GM12875 (cell line): ENCODE results near the gene FCMR.

ENCODE experiments used
- H3K4me3 ChIP-seq: one replicate; pipeline ENCODE4 v1.5.1; 2011; ENCODE audit warnings: low read depth, low read length, control low read depth
- TF ChIP-seq, protein P1 (sequence below): IDR thresholded peaks from 2 replicates; pipeline ENCODE4 v1.5.1; 2011; ENCODE audit warnings: low read depth, mild to moderate bottlenecking, control low read depth, inconsistent platforms, low read length, moderate library complexity, borderline replicate concordance; ENCODE audit not compliant: insufficient read depth

FCMR gene

DNA sequence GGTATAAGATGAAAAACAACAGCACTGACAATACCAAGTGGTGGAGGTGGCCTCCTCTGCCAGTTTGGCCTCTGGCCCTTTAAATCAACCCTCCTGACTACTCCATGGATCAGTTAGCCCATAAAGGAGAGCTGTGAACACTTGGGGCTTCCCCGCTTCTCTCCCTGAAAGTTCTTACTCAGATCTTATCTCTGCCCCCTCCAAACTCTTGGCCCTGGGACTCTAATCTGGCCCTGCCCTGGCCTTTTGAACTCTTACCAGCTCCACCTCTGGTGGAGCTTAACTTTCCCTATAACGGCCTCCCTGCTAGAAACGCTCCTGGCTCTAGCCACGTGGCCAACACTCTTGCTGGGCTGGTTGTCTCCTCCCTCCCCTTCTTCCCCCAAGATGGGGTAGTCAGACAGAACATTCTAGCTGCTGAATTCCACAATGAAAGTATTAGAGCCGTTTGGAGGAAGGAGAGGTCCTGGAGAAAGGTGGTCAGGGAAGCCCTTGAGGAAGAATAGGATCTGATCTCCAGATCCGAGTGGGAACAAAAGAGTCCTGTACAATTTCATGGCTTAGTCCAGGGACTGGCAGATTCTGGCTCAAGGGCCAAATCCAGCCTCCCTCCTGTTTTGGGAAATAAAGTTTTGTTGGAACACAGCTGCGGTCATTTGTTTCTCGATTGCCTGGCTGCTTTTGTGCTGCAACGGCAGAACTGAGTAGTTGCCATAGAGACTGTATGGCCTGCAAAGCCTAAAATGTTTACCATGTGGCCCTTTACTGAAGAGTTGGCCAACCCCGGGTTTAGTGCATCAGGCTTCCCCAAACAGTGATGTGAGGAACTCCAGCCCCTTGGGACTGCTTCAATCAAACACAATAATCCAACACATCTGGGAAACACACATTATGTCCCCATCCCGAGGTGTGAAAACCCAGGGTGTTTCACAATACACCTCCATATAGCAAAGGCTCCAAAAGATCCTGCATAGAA, 34.0 kb upstream of the FCMR start:
- TF ChIP-seq, protein P1, sequence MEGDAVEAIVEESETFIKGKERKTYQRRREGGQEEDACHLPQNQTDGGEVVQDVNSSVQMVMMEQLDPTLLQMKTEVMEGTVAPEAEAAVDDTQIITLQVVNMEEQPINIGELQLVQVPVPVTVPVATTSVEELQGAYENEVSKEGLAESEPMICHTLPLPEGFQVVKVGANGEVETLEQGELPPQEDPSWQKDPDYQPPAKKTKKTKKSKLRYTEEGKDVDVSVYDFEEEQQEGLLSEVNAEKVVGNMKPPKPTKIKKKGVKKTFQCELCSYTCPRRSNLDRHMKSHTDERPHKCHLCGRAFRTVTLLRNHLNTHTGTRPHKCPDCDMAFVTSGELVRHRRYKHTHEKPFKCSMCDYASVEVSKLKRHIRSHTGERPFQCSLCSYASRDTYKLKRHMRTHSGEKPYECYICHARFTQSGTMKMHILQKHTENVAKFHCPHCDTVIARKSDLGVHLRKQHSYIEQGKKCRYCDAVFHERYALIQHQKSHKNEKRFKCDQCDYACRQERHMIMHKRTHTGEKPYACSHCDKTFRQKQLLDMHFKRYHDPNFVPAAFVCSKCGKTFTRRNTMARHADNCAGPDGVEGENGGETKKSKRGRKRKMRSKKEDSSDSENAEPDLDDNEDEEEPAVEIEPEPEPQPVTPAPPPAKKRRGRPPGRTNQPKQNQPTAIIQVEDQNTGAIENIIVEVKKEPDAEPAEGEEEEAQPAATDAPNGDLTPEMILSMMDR, result no peak

DNA sequence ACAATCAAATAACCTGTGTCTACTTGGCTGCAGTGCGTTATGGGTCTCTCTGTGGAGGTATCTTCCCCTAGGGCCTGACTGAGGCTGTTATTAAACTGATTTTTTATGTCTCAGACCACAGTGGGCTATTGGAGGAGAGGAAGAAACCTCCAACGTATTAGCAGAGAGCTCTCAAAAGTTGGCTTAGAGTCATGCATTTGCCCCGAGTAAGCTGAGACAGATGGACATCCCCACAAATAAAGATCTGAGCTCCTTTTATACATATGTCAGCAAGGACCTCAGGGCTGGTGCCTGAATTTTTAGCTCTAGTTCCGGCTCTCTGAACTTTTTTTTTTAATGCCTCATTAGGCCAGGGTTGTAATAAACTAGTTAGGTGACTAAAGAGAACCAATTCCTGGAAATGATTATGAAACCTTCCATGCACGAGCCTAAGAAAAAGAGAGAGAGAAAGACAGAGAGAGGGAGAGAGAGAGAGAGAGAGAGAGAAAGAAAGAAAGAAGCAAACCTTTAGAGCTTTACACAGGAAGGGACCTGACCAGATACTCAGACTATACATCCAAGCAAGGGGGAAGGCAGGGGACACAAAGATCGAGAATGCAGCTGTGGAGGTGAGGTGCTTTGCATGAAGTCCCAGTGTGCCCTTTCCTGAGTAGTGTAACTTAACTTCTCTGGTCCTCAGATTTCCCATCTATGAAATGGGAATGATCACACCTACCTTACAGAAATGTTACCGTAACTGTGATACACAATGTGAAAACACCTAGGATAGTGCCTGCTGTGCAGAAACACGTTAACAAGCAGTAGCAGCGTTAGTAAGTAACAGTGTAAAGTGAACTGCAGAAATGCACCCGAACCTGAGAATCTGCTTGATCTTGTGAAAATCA, 33.0 kb upstream of the FCMR start:
- H3K4me3 ChIP-seq, result no peak overlapping the region
- TF ChIP-seq, protein P1, result no peak

More for the DNA sequence above, 34.0 kb upstream of the FCMR start:
- H3K4me3 ChIP-seq, result no peak overlapping the region

DNA sequence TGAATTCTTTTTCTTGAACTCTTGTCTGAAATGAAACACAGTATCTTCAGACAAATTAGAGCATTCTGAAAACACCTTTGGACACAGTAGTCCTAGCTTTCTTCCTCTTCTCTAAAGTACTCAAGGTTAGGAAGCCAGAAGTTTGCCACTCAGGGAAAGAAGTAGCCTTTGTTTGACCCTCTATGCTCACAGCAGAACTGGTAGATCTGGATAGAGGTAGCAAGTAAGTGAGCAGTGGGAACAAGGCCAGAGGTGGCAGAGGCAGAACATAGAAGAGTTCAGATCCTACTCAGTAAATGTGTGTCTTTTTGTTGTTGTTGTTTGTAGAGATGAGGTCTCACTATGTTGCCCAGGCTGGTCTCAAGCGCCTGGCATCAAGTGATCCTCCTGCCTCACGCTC, 31.9 kb upstream of the FCMR start:
- TF ChIP-seq, protein P1, result no peak

DNA sequence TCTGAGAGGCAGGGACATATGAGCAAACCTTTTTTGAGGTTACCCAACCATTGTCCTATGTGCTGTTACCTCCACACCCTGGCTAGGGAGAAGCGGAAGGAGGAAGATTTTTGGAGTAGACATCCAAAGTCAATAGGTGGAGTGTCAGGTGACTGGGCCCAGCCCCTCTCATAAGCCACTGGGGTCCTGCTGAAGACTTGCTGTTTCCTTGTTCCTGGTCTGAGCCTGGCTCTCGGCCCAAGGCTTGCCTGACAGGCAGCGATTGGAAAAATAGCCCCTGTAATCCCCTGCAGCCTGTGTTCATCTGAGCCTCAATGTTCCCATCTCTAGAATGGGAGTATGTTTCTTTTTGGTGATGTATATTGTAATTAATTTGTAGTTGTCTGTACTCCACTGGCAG, 31.4 kb upstream of the FCMR start:
- TF ChIP-seq, protein P1, result no peak

More for the DNA sequence above, 31.9 kb upstream of the FCMR start:
- H3K4me3 ChIP-seq, result no peak overlapping the region

DNA sequence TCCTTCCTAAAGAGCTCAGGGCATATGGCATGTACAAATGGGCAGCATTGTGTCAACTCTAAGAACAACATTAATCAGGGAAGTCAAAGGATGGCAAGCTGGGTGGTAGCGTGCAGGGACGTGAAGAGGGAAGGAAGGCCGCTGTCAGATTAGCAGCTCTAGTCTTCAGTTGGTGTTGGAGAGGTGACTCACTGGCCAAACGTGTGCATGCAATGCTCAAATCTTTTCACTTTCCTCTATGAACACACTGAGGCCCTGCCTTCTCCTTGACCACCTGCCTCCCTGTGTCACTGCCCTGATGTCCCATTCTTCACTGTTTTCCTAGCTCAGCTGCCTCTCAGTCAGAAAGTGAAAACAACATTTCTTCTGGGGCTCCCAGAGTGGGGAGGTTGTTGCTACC, 30.4 kb upstream of the FCMR start:
- TF ChIP-seq, protein P1, result no peak

More for the DNA sequence above, 31.4 kb upstream of the FCMR start:
- H3K4me3 ChIP-seq, result no peak overlapping the region

DNA sequence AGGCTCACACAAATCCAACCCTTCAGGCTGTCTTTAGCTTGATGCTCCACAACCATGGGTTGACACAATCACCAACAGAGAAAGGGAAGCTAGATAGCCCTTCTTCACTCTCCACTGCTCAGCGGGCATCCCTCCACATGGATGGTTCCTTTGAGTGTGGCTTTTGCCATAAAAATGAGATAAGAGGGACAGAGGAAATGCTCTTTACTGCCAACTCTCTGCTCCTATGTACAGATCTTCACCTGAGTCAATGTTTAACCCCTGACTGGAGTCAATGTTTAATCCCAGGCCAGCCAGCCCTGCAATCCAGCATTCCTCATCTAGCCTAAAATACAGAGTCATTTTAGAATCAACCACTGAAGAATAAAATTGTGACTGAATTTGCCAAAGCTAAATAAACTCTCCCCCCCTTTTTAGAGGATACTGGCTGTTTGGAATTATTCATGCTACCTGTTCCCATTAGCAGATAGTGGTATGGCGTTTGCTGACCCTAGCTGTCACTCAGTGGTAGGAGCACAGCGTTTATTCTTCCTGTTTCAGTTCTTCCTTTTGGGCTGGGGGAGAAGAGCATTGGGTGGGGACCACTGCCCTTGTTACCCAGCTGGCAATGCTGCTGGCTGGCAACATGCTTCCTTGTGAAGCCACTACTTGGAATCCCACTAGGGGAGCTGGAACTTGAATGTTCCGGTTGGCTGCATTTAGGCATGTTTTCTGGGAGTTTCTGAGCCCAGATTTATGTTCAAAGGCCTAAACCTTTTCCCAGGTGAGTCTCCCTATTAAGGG, 29.8 kb upstream of the FCMR start:
- H3K4me3 ChIP-seq, result no peak overlapping the region
- TF ChIP-seq, protein P1, result no peak

More for the DNA sequence above, 30.4 kb upstream of the FCMR start:
- no peak overlapping the region for H3K4me3 ChIP-seq
